ENCODE data around the gene NFATC1.

Gene NFATC1

GRCh38 chr18:79424880-79425568 lies 29.3 kb downstream of the NFATC1 start:
- no peak for DNase-seq

GRCh38 chr18:79425569-79425886 lies 29.8 kb downstream of the NFATC1 start:
- DNase-seq = no peak

GRCh38 chr18:79426376-79427300 lies 30.9 kb downstream of the NFATC1 start:
- DNase-seq = no peak

GRCh38 chr18:79427368-79428225 lies 31.9 kb downstream of the NFATC1 start:
- DNase-seq = no peak

- no peak for DNase-seq
These were observed 32.6 kb downstream of the NFATC1 start for GRCh38 chr18:79428287-79428686.

GRCh38 chr18:79429381-79429780 lies 33.7 kb downstream of the NFATC1 start:
- DNase-seq = no peak

GRCh38 chr18:79429785-79430281 lies 34.1 kb downstream of the NFATC1 start:
- DNase-seq = peak; percentile 25 to 40

GRCh38 chr18:79432376-79433120 lies 36.8 kb downstream of the NFATC1 start:
- no peak for DNase-seq

- DNase-seq = no peak
These were observed 37.7 kb downstream of the NFATC1 start for GRCh38 chr18:79433431-79433830.

- no peak for DNase-seq
These were observed 39.1 kb downstream of the NFATC1 start for GRCh38 chr18:79434607-79435401.

GRCh38 chr18:79436556-79437275 lies 41.0 kb downstream of the NFATC1 start:
- DNase-seq = no peak

- no peak for DNase-seq
These were observed 42.6 kb downstream of the NFATC1 start for GRCh38 chr18:79438089-79438897.

GRCh38 chr18:79438898-79439627 lies 43.3 kb downstream of the NFATC1 start:
- DNase-seq = peak in 1 of 2 donors; percentile 5

- no peak for DNase-seq
These were observed 43.9 kb downstream of the NFATC1 start for GRCh38 chr18:79439628-79440023.

- DNase-seq = no peak
These were observed 44.8 kb downstream of the NFATC1 start for GRCh38 chr18:79440316-79441110.

GRCh38 chr18:79441420-79441819 lies 45.7 kb downstream of the NFATC1 start:
- DNase-seq = no peak

GRCh38 chr18:79442508-79443221 lies 46.9 kb downstream of the NFATC1 start:
- no peak for DNase-seq

- no peak for DNase-seq
These were observed 49.5 kb downstream of the NFATC1 start for GRCh38 chr18:79445221-79445620.

Data from inflammatory macrophage treated with lipopolysaccharide for 1 hour (primary cell).